NCI-H1417 (cell line): Measurements from ENCODE around the gene NDUFAF8.
"Not testable (repeated sequence)": the region's sequence is repeated elsewhere in the genome, so short reads cannot be mapped to it uniquely, and the experiment has no call there.

Experiments used
- DNase-seq, 3 experiments: peaks; one replicate each; lab custom pipeline; 2025; lab: John Stamatoyannopoulos, UW

NDUFAF8 gene

DNA sequence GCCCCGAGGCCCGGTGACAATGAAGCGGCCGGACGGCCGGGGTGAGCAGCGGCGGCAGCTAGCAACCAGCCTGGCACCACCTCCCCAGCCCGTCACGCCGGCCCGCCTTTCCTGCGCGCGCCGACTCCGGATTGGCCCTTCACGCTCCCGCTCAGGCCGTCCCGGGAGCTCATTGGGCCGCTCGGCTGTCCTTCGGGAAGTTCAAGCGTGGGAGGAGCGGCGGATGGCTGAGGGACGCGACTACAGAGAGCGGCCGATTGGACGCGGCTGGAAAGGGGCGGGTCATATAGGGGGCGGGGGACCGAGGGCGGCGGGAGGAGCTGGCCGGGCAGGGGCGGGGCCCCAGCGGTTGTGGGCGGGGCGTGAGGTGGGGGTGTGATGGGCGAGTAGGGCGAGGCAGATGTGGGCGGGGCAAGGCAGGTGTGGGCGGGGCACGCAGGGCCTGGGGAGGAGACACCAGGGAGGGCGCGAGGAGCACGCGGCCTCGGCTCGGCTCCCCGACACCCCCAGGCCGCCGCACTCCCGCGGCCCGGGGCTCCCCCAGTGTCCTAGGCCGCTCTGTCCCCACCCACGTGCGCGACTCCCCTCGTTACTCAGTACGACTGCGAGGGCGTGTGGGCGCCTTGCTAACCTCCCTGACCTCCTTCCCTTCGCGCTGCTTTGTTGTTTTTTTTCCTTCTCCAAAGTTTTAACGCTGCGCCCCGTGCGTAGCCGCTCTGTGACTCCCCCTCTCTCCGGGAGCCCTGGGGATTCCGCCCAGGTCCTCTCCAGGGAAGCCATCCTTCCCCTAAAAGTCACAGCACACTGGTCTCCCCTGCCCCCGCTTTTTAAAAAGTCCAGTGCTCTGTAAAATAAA is 16.0 kb upstream of the NDUFAF8 start, which contains the start of gene CEP131:
TSS of gene CEP131 (minus strand) at position 60 of the 856 bp plus-strand sequence. CDS start 2,909 bp downstream, outside the sequence.
- DNase-seq: peak; percentile 97 to 99 (median 98)

DNA sequence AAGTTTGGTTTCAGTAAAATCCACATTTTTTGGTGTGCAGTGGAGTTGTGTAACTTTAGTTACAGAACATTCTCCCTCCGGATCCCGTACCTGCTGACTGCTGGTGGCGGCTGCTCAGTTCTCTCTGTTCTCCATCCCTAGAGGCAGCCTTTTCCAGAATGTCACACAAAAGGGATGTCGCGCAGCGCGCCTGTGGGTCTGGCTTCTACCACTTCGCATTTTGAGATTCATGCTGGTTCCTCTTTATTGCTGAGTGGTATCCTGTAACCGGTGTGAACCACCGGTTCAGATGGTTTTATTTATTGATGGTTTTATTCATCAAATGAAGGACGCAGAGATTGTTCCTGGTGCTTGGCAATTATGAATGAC is 15.4 kb upstream of the NDUFAF8 start:
- DNase-seq: peak; percentile 45 to 86 (median 73)

GRCh38 chr17:81227630-81228029 is 11.5 kb upstream of the NDUFAF8 start:
- DNase-seq: not testable (repeated sequence)

GRCh38 chr17:81228420-81228819 is 10.7 kb upstream of the NDUFAF8 start:
- DNase-seq: no peak

- DNase-seq: no peak
Measured at GRCh38 chr17:81228834-81229665, 10.1 kb upstream of the NDUFAF8 start.

DNA sequence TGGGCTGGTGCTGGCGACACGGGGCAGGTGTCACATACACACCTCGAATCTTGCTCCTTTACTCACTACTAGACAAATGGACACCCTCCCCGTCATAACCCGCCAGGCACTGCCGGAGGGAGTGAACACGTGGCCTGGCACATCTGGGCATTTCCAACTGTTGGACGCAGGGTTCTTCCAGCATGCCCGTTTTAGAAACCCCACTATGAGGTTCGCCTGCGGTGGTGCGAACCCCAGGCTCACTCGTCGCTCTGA is 9.5 kb upstream of the NDUFAF8 start:
- DNase-seq: no peak

- no peak for DNase-seq
Measured at GRCh38 chr17:81230043-81230820, 8.9 kb upstream of the NDUFAF8 start.

- no peak for DNase-seq
Measured at GRCh38 chr17:81231121-81231645, 7.9 kb upstream of the NDUFAF8 start.

GRCh38 chr17:81231766-81232581 is 7.1 kb upstream of the NDUFAF8 start:
- DNase-seq: no peak

GRCh38 chr17:81232616-81233241 is 6.4 kb upstream of the NDUFAF8 start:
- DNase-seq: no peak

DNA sequence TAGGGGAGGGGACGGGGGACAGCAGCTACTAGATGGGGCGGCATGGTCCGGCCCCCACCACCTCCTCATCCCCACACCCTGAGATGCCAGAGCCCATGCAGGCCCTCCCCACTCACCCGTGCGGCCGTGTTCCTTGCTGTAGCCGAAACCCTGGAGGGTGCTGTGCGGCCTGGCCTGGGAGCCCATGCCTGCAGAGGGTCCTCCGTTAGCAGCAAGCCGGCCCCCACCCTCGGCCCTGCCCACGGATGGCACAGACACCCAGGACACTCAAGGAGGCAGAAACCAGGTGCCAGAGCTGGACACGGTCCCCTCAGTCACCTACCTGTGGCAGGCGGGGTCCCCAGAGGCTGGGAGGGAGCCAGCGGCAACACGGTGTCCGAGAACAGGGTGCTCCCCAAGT is 5.8 kb upstream of the NDUFAF8 start:
- no peak for DNase-seq

DNA sequence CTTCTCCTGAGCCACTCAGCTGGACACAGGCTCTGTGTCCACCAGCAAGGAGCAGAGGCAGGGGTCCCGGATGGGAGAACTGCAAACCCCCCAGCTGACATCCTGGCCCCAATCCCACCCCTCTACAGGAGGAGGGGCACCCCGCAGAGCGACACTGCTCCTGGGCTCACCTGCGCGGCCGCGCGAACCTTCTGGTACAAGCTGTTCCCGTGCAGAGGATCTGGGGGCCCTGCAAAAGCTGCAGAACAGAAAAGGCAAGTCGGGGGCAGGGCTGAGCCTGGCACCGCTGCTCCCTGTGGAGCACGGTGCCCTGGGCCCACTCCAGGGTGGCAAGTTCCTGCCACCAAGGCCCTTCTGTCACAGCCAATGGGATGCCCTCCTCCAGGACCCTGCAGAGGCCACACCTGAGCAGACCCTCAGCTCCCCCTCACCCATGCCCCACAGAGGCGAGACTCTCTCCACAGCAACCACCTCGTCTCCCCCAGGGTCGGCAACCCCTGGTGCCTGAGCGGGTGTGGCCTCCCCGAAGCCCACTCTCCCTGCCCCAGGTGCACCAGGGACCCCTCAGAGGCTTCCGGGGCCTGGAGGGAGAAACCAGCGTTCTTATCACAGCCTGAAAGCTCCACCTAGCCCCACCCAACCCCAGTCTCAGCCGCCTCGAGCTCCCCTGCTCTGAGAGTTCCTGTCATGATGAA is 5.2 kb upstream of the NDUFAF8 start:
- no peak for DNase-seq

GRCh38 chr17:81234506-81234855 is 4.6 kb upstream of the NDUFAF8 start:
- DNase-seq: no peak

DNA sequence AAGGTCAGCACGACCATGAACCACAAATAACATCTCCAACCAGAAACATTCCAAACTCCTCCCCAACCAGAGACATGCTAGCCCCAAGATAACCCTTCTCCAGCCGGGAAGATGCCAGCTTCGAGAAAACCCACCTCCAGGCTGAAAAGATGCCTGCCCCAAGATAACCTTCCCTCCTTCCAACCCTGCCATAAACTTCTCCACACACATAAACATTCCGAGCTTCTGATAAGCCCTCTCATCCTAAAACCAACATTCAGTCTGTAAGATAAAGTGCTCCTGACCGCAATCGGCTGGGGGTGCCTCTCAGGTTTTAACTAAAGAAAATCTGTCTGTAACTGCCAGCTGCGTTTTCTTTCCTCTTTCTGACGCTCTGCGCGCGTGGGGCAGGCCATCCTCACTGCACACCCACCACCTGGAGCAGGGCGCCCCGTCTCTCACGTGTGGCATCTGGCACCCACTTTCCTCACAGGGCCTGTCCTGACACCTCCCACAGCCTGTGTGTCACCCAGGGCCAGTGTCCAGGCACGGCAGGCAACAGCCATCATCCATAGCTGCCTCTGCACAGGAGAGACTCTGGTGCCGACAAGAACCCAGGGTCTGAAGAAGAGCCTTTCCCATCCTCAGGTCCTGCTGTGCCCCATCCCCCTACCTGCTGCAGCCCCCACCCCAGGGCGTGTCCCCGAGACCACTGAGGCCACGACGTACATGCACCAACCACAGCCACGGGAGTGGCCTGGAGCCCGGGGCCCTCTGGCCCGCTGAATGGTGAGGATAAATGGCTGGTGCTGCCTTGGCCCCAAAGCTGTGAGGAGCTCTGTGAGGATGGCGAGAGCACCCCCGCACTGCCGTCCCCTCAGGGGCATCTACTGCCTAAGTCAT is 3.9 kb upstream of the NDUFAF8 start:
- no peak for DNase-seq

DNA sequence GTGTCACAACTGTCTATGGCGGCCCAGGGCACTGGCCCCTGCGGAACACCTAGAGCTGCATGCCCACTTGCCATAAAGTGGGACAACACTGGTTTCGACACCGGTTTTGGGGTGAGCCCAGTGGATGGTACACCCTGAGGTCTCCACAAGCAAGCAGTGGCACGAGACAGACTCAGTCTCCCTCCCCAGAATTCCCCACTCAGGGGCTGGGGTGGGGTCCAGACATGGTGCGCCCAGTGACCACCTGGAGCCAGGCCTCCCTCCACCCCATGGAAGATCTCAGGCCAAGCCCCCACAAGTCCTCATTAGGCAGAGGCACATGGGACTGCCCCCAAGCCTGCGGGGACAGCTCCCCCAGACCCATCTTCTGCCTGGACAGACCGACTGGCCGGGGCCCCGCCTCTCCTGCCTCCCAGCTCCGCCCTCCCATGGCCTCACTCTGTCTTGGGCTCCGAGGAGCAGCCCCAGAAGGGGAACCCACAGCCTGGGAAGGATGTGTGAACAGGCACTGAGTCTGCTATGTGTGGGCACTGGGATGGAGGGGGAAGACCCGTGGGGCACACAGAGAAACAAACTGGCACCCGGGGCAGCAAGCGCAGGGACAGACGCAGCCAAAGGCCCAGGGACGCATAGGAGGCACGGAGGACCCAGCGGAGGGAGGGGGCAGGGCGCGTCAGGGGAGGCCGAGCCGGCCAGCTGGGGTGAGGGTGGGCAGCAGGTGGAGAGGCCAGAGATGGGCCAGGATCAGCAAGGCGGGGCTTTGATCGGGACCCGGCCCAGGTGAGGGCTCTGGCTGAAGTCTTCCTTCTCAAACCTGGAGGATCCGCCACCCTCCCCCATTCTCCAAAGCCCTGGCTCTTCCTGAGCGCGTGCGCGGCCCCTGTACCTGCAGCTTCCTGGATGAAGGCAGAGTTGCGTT is 3.0 kb upstream of the NDUFAF8 start:
- DNase-seq: no peak

DNA sequence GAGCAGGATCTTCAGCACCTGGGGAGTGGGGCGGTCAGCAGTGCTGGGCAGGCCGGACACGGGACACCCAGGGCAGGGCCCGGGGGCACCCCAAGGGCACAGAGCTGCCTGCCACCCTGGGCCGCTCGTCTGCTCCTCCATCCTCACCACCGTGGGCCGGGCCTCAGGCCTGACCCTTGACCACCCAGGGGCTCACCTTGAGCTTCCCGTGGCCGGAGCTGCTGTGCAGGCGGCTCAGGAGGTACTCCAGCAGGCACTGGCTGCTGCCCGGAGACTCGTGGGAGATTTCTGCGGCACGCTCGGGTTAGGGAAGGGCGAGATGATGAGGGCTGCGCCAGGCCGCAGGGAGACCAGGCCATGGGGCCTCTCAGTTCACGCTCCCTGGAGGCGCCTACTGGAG is 2.3 kb upstream of the NDUFAF8 start:
- no peak for DNase-seq

DNA sequence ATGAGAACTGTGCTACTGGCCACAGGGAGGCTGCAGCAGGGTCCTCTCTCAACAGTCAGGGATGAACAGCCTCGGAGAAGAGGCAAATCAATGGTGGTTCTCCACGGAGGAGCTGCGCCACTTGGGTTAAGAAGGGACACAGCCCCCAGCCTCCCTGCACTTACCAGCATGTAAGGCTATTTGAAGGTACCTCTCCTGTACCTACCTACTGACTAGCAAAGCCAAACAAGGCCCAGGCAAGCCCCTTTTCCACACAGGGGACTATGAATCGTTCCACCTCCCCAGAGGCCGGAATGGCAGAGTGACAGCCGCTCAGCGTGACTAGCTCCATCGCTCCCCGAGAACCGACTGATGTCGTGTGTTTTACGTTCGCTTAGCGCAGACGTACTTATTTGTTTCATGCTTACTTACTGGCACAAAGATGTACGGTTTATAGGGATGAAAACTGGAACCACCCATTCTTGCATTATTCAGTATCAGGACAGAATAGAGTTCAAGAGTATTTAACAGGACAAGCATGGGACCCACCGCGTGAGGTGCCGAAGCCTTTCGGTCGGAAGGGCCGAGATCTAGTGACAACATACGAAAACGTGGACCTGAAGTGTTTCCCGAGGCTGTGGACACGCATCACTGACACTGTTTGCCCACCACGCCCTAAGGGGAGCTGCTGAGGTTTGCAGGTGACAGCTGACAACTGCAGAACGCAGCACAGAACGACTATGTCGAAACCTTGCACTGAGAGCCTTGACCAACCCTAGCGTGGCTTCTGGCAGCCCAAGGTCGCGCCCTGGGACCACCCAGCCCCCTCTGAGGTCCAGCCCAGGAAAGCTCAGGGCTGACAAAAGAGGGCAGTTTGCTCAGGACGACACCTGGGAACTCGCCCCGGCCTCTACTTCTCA is 1.3 kb upstream of the NDUFAF8 start:
- peak in 2 of 3 experiments; percentile 37 to 79 for DNase-seq
